ENCODE data around the gene CTIF.

The CTIF gene

GRCh38 chr18:48732767-48733424, 194.1 kb downstream of the CTIF start:
- no peak for DNase-seq (ENCODE audit: low read depth)

GRCh38 chr18:48733643-48734253, 194.9 kb downstream of the CTIF start:
- no peak for DNase-seq (ENCODE audit: low read depth)

GRCh38 chr18:48734460-48734859, 195.6 kb downstream of the CTIF start:
- DNase-seq (ENCODE audit: low read depth), result no peak

GRCh38 chr18:48735080-48735676, 196.3 kb downstream of the CTIF start:
- no peak for DNase-seq (ENCODE audit: low read depth)

- DNase-seq (ENCODE audit: low read depth), result no peak
Observed at GRCh38 chr18:48735681-48736255, 196.9 kb downstream of the CTIF start.

GRCh38 chr18:48736321-48737260, 197.8 kb downstream of the CTIF start:
- no peak for DNase-seq (ENCODE audit: low read depth)

- no peak for DNase-seq (ENCODE audit: low read depth)
Observed at GRCh38 chr18:48739266-48740067, 200.6 kb downstream of the CTIF start.

- DNase-seq (ENCODE audit: low read depth), result no peak
Observed at GRCh38 chr18:48740068-48740440, 201.2 kb downstream of the CTIF start.

GRCh38 chr18:48740851-48741485, 202.1 kb downstream of the CTIF start:
- no peak for DNase-seq (ENCODE audit: low read depth)

- DNase-seq (ENCODE audit: low read depth), result no peak
Observed at GRCh38 chr18:48741866-48742265, 203.0 kb downstream of the CTIF start.

- DNase-seq (ENCODE audit: low read depth), result no peak
Observed at GRCh38 chr18:48742304-48742703, 203.5 kb downstream of the CTIF start.

GRCh38 chr18:48742706-48743475, 204.1 kb downstream of the CTIF start:
- DNase-seq (ENCODE audit: low read depth), result no peak

- DNase-seq (ENCODE audit: low read depth), result no peak
Observed at GRCh38 chr18:48743886-48744285, 205.1 kb downstream of the CTIF start.

GRCh38 chr18:48745293-48745692, 206.5 kb downstream of the CTIF start:
- no peak for DNase-seq (ENCODE audit: low read depth)

GRCh38 chr18:48749768-48750167, 210.9 kb downstream of the CTIF start:
- DNase-seq (ENCODE audit: low read depth), result no peak

GRCh38 chr18:48750485-48751175, 211.8 kb downstream of the CTIF start:
- no peak for DNase-seq (ENCODE audit: low read depth)

- no peak for DNase-seq (ENCODE audit: low read depth)
Observed at GRCh38 chr18:48751727-48752468, 213.1 kb downstream of the CTIF start.

- no peak for DNase-seq (ENCODE audit: low read depth)
Observed at GRCh38 chr18:48752478-48752877, 213.6 kb downstream of the CTIF start.

- DNase-seq (ENCODE audit: low read depth), result no peak
Observed at GRCh38 chr18:48752928-48753327, 214.1 kb downstream of the CTIF start.
